HepG2 (cell line): ENCODE measurements around the gene THRB. TPM values are rescaled to one million over a fixed set of nuclear protein-coding genes. Genes with fewer than 3 reads are reported as not detected.

Experiments
- ATAC-seq: fragments of 200-7000 bp; cut with Tn5 transposase; 3 replicates; pipeline ENCODE4 v1.9.1; 2020; ENCODE audit warnings: mild to moderate bottlenecking, moderate library complexity
- BruUV-seq: library from RNA; stranded (reverse); fragments of 400-500 nt; replicated peaks from 2 replicates; lab custom pipeline; 2021; lab: Mats Ljungman, UMichigan
- CTCF ChIA-PET: fragments of 300-600 bp; formaldehyde crosslinking; extraction: SDS; loops from one replicate; lab custom pipeline; 2021; ENCODE audit warnings: low total read pairs, inconsistent platforms, low intra/inter-chr PET ratio; lab: Yijun Ruan, JAX
- POLR2A ChIA-PET: fragments of 350-600 bp; sonication (Branson Sonifier 250); formaldehyde crosslinking; loops from one replicate; lab custom pipeline; 2020; ENCODE audit warnings: antibody characterized with exemption, inconsistent platforms; lab: Yijun Ruan, JAX
- DNase-seq: peaks from one replicate; pipeline ENCODE4 v3.0.0-alpha.2; 2015; ENCODE audit warnings: low spot score
- FAIRE-seq: peaks from 3 replicates; lab custom pipeline; 2011; peaks lifted over from hg19 to GRCh38; lab: Jason Lieb, UNC
- H2AFZ ChIP-seq: one replicate; pipeline ENCODE4 v1.6.1; 2011; ENCODE audit warnings: low read length, inconsistent platforms
- H3K27ac ChIP-seq: fragments of 300-600 bp; 3 replicates; pipeline ENCODE4 v1.8.0; 2011; ENCODE audit warnings: mixed run types, mild to moderate bottlenecking, mixed read lengths, low read length, inconsistent platforms; ENCODE audit not compliant: insufficient read depth; ENCODE audit errors: extremely low read length
- H3K27me3 ChIP-seq, 2 experiments: fragments of 200-600 bp in 1 of 2; 2 replicates in 1 of 2; 3 replicates in 1 of 2; pipeline versions ENCODE4 v1.6.0 to v1.8.0; 2011; ENCODE audit warnings: low read length in 2 of 2, mild to moderate bottlenecking in 2 of 2, moderate library complexity in 2 of 2, inconsistent platforms in 1 of 2; ENCODE audit not compliant: insufficient read depth in 2 of 2, control insufficient read depth in 1 of 2
- H3K36me3 ChIP-seq, 2 experiments: fragments of 200-600 bp in 1 of 2; replicated peaks in 1 of 2; 2 replicates in 1 of 2; 3 replicates in 1 of 2; pipeline versions ENCODE4 v1.5.1 to v1.8.0; 2011; ENCODE audit warnings: low read length in 2 of 2, inconsistent platforms in 1 of 2; ENCODE audit not compliant: insufficient read depth in 2 of 2, control insufficient read depth in 1 of 2
- H3K4me1 ChIP-seq: 2 replicates; pipeline ENCODE4 v1.5.1; 2012; ENCODE audit warnings: low read length, inconsistent platforms; ENCODE audit not compliant: insufficient read depth
- H3K4me2 ChIP-seq: 2 replicates; pipeline ENCODE4 v1.6.0; 2011; ENCODE audit warnings: low read depth, low read length, inconsistent platforms
- H3K4me3 ChIP-seq, 3 experiments: fragments of 200-600 bp in 1 of 3; sonication (generic), shearing (Covaris generic) in 1 of 3; replicated peaks in 1 of 3; 2 replicates each; pipeline ENCODE4 v1.5.1; 2011 to 2016; ENCODE audit warnings: low read length in 3 of 3, inconsistent platforms in 2 of 3, low read depth in 2 of 3, mild to moderate bottlenecking in 2 of 3, control low read depth in 1 of 3, mixed read lengths in 1 of 3; ENCODE audit not compliant: insufficient read depth in 1 of 3
- H3K79me2 ChIP-seq: one replicate; pipeline ENCODE4 v1.6.1; 2011; ENCODE audit warnings: low read length, inconsistent platforms; ENCODE audit not compliant: insufficient read depth
- H3K9ac ChIP-seq: 2 replicates; pipeline ENCODE4 v1.6.0; 2011; ENCODE audit warnings: mild to moderate bottlenecking, low read depth, low read length, inconsistent platforms; ENCODE audit not compliant: insufficient read depth
- H3K9me3 ChIP-seq: 2 replicates; pipeline ENCODE4 v1.5.1; 2012; ENCODE audit warnings: mild to moderate bottlenecking, low read length
- H4K20me1 ChIP-seq: 2 replicates; pipeline ENCODE4 v1.6.0; 2011; ENCODE audit warnings: inconsistent platforms, mild to moderate bottlenecking, low read length, moderate library complexity; ENCODE audit not compliant: insufficient read depth
- GABPA ChIP-seq, 2 experiments: IDR thresholded peaks; 2 replicates each; pipeline ENCODE4 v1.6.1; 2011 to 2016; ENCODE audit warnings: low read depth in 2 of 2, low read length in 1 of 2, missing biosample characterization in 1 of 2, missing genetic modification characterization in 1 of 2
- MBD4 ChIP-seq: IDR thresholded peaks from 2 replicates; pipeline ENCODE4 v1.6.1; 2012; ENCODE audit warnings: low read length, inconsistent platforms, borderline replicate concordance
- NFAT5 ChIP-seq: sonication (generic); formaldehyde crosslinking; IDR thresholded peaks from 2 replicates; pipeline ENCODE4 v1.4.0; 2020; ENCODE audit warnings: missing genetic modification reagents
- ONECUT2 ChIP-seq: sonication (generic); formaldehyde crosslinking; IDR thresholded peaks from 2 replicates; pipeline ENCODE4 v1.4.0; 2020; ENCODE audit warnings: missing genetic modification reagents
- PITX1 ChIP-seq: sonication (generic); formaldehyde crosslinking; IDR thresholded peaks from 2 replicates; pipeline ENCODE4 v1.5.1; 2020; ENCODE audit warnings: mild to moderate bottlenecking, missing genetic modification reagents
- PRMT3 ChIP-seq: sonication (generic); formaldehyde crosslinking; IDR thresholded peaks from 2 replicates; pipeline ENCODE4 v1.8.1; 2022; ENCODE audit warnings: low read depth, mild to moderate bottlenecking, moderate library complexity, missing genetic modification reagents, borderline replicate concordance
- RBM22 ChIP-seq: fragments of 200-400 bp; formaldehyde crosslinking; optimal IDR thresholded peaks from 2 replicates; pipeline ENCODE3; 2017; ENCODE audit warnings: mild to moderate bottlenecking, low read length, moderate library complexity
- SATB2 ChIP-seq: sonication (generic); formaldehyde crosslinking; IDR thresholded peaks from 2 replicates; pipeline ENCODE4 v1.5.0; 2020; ENCODE audit warnings: missing genetic modification reagents
- SOX13 ChIP-seq, 3 experiments: fragments of 450-650 bp in 1 of 3; sonication (generic) in 1 of 3; formaldehyde crosslinking in 1 of 3; IDR thresholded peaks in 2 of 3; conservative IDR thresholded peaks in 1 of 3; 2 replicates each; pipeline versions ENCODE4 v1.5.0 to v1.6.1; 2016 to 2020; ENCODE audit warnings: antibody characterized with exemption in 1 of 3, mild to moderate bottlenecking in 1 of 3, missing compliant biosample characterization in 1 of 3, missing genetic modification reagents in 1 of 3, moderate library complexity in 1 of 3
- ZBTB37 ChIP-seq: sonication (generic); formaldehyde crosslinking; IDR thresholded peaks from 2 replicates; pipeline ENCODE4 v1.4.0; 2020; ENCODE audit warnings: mild to moderate bottlenecking, missing genetic modification reagents
- ZKSCAN8 ChIP-seq: IDR thresholded peaks from 2 replicates; pipeline ENCODE4 v1.6.1; 2016; ENCODE audit warnings: borderline replicate concordance, missing genetic modification reagents, missing compliant biosample characterization
- ZNF569 ChIP-seq: sonication (generic); formaldehyde crosslinking; IDR thresholded peaks from 2 replicates; pipeline ENCODE4 v1.5.0; 2020; ENCODE audit warnings: mild to moderate bottlenecking, missing genetic modification reagents, moderate library complexity, borderline replicate concordance
- WGBS: methylation state at CpG from one replicate; pipeline ENCODE4 v1.1.6; 2017; ENCODE audit warnings: low lambda C conversion rate; 5-methylcytosine and 5-hydroxymethylcytosine counted together
- in situ Hi-C: cut with HindIII; loops from 2 replicates; pipeline ENCODE4 v1.10.0; 2017; ENCODE audit warnings: low pct_unique_long_range_greater_than_20kb; ENCODE audit not compliant: extremely low pct_ligation_motif_present
- intact Hi-C: fragments of 100-400 bp; cut with micrococcal nuclease; formaldehyde crosslinking; loops from one replicate; pipeline ENCODE4 v1.10.0; 2022; ENCODE audit not compliant: unreplicated experiment
- polyA plus RNA-seq, 8 experiments: library from polyadenylated mRNA; depleted of rRNA in 3 of 8; stranded (reverse) in 7 of 8; unstranded in 1 of 8; fragments of >200 nt; fragmentation: Illumina TruSeq in 4 of 8; extraction: Trizol in 4 of 8; gene quantifications; 2 replicates each; pipeline versions ENCODE4 v1.2.1 to v1.2.3, GENCODE V29; 2011 to 2016; ENCODE audit warnings: low read depth in 4 of 8, missing spikeins in 1 of 8, mixed read lengths in 1 of 8; ENCODE audit not compliant: insufficient read depth in 1 of 8
- total RNA-seq, 5 experiments: library from RNA; depleted of rRNA; stranded (reverse); fragments of >200 nt; fragmentation: Illumina TruSeq; extraction: Trizol; gene quantifications; 2 replicates each; pipeline ENCODE4 v1.2.3, GENCODE V29; 2016; ENCODE audit warnings: low read depth in 1 of 5

THRB gene
- total and polyA plus RNA-seq, 2 of the 13 experiments (the other 11 are each of a cell fraction or from before 2014, with no cell fraction given) = 4.7 to 22.7 TPM

- no peak for ATAC-seq
- BruUV-seq = no TSS peak
- in situ Hi-C loops = no loop called here
- Histone ChIP-seq H2AFZ (no peak overlapping the region), H4K20me1 (no peaks in the 10 kb centered on the region)
- TF ChIP-seq ONECUT2 (no peak), SATB2 (CRISPR knock-in tag) (no peak), RBM22 (no peak), PITX1 (no peak), GABPA (IDR thresholded peaks at IDR 0.05; ENCODE audit: low read depth, low read length) (no peak), GABPA (CRISPR knock-in tag; IDR thresholded peaks at IDR 0.05; ENCODE audit: low read depth) (no peak), SOX13 (IDR thresholded peaks at IDR 0.05) (no peak), SOX13 (CRISPR knock-in tag; conservative IDR thresholded peaks at IDR 0.05 in 1 of 2, IDR thresholded peaks at IDR 0.05 in 1 of 2) (no peak)
- TF ChIP-seq, all 625 proteins: peak for 0
- Histone ChIP-seq H3K27me3 (no peaks in the 10 kb centered on the region), H3K4me1 (no peaks in the 10 kb centered on the region), H3K9ac (no peak overlapping the region), H3K9me3 (no peaks in the 10 kb centered on the region), H3K27ac (no peak overlapping the region), H3K4me3 (no peak overlapping the region), H3K36me3 (no peaks in the 10 kb centered on the region), H3K4me2 (no peak overlapping the region), H3K79me2 (peaks cover 3% of the 10 kb centered on the region)
- no peak for FAIRE-seq
- 100% methylated on average over 1 of the region's 1 CpG for WGBS
- intact Hi-C loops = no loop called here
- ChIA-PET CTCF (no interaction called here), POLR2A (interaction anchor here (1.5 kb wide), 1 partner anchor 11 kb away, joined by 4 read pairs; no protein-coding TSS in a partner anchor)
- DNase-seq = no peak
These were observed 31.9 kb downstream of the THRB start for GRCh38 chr3:24462737-24463136.

- Histone ChIP-seq H3K36me3 (no peaks in the 10 kb centered on the region), H3K4me1 (no peaks in the 10 kb centered on the region), H3K27ac (no peak overlapping the region), H4K20me1 (no peaks in the 10 kb centered on the region), H3K79me2 (peaks cover 3% of the 10 kb centered on the region), H3K4me2 (no peak overlapping the region), H3K9me3 (no peaks in the 10 kb centered on the region), H3K9ac (no peak overlapping the region), H3K27me3 (no peaks in the 10 kb centered on the region), H3K4me3 (no peak overlapping the region), H2AFZ (no peak overlapping the region)
- ChIA-PET POLR2A (no interaction called here), CTCF (no interaction called here)
- no peak for FAIRE-seq
- no TSS peak for BruUV-seq
- in situ Hi-C loops = no loop called here
- ATAC-seq = no peak
- WGBS = 95% methylated on average over 2 of the region's 2 CpGs
- intact Hi-C loops = no loop called here
- no peak for DNase-seq
- TF ChIP-seq MBD4 (no peak), ZKSCAN8 (CRISPR knock-in tag) (no peak), NFAT5 (CRISPR knock-in tag) (no peak), ZBTB37 (CRISPR knock-in tag) (no peak), ZNF569 (CRISPR knock-in tag) (no peak), PRMT3 (no peak)
These were observed 33.7 kb downstream of the THRB start for GRCh38 chr3:24460974-24461373.
